Activated naive CD4-positive, alpha-beta T cell treated with anti-CD3 and anti-CD28 coated beads for 36 hours (primary cell): Measurements from ENCODE around the gene BPIFB2. TPM values are rescaled to one million over a fixed set of nuclear protein-coding genes. Genes with fewer than 3 reads are reported as not detected.

ENCODE experiments used
- CTCF ChIA-PET: fragments of 350-600 bp; sonication (Branson Sonifier 250); formaldehyde crosslinking; loops from one replicate; lab custom pipeline; 2021; ENCODE audit warnings: antibody characterized with exemption; lab: Charles Lee
- DNase-seq: peaks from one replicate; pipeline ENCODE4 v3.0.0-alpha.2; 2020
- H3K27ac Mint-ChIP-seq: one replicate; pipeline ENCODE4 v1.8.0; 2021; ENCODE audit warnings: mild to moderate bottlenecking, mixed read lengths
- H3K27me3 Mint-ChIP-seq: one replicate; pipeline ENCODE4 v1.8.0; 2021; ENCODE audit warnings: low read depth, mixed read lengths
- H3K36me3 Mint-ChIP-seq: one replicate; pipeline ENCODE4 v1.8.0; 2021; ENCODE audit warnings: low read depth, mixed read lengths
- H3K4me1 Mint-ChIP-seq: one replicate; pipeline ENCODE4 v1.8.0; 2021; ENCODE audit warnings: low read depth, mixed read lengths
- H3K4me3 Mint-ChIP-seq: one replicate; pipeline ENCODE4 v1.8.0; 2021; ENCODE audit warnings: mild to moderate bottlenecking, moderate library complexity, mixed read lengths
- H3K9me3 Mint-ChIP-seq: one replicate; pipeline ENCODE4 v1.8.0; 2021; ENCODE audit warnings: mixed read lengths
- intact Hi-C: fragments of 100-400 bp; cut with micrococcal nuclease; formaldehyde crosslinking; loops from one replicate; pipeline ENCODE4 v1.15.1; 2023
- total RNA-seq, 2 experiments: library from RNA; stranded (reverse); gene quantifications; one replicate each; pipeline ENCODE4 v1.2.3, GENCODE V29; 2021

BPIFB2 gene
- total RNA-seq, 2 experiments from 2014 or later, result not detected

DNA sequence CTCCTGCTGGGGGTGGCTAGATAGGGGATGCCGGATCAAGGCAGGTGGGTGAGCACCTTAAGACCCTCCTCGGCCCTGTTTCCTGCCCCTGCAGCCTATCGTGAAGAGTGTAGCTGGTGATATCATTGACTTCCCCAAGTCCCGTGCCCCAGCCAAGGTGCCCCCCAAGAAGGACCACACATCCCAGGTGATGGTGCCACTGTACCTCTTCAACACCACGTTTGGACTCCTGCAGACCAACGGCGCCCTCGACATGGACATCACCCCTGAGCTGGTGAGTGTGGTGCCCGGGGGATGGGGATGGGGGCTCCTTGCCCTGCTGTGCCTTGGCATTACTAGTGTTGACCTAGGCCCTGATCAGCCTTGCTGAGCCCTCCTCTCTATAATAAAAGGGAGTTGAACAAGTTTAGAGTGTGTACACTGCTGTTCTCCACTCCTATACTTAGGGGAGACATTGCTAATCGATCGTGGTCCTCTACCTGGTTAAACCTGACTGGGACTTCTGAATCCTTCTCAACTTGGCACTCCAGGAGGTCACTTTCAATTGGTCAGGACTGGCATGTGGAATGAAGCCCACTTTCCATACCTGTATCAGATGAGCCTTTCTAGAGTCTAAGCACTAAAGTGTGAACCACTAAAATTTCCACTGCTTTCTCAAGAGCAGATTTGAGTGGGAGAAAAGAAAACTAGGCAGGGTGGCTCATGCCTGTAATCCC, 57.2 kb downstream of the BPIFB2 start:
- no peaks in the 10 kb centered on the region for H3K36me3 Mint-ChIP-seq
- H3K4me1 Mint-ChIP-seq, result peaks cover 5% of the 10 kb centered on the region
- no peak overlapping the region for H3K4me3 Mint-ChIP-seq
- intact Hi-C loops, result no loop called here
- no peaks in the 10 kb centered on the region for H3K9me3 Mint-ChIP-seq
- H3K27ac Mint-ChIP-seq, result no peak overlapping the region
- no peak for DNase-seq
- CTCF ChIA-PET, result interaction anchor here (0.7 kb wide), 1 partner anchor 60 kb away, joined by 3 read pairs; the partner anchor contains the start of gene SUN5
- no peaks in the 10 kb centered on the region for H3K27me3 Mint-ChIP-seq

DNA sequence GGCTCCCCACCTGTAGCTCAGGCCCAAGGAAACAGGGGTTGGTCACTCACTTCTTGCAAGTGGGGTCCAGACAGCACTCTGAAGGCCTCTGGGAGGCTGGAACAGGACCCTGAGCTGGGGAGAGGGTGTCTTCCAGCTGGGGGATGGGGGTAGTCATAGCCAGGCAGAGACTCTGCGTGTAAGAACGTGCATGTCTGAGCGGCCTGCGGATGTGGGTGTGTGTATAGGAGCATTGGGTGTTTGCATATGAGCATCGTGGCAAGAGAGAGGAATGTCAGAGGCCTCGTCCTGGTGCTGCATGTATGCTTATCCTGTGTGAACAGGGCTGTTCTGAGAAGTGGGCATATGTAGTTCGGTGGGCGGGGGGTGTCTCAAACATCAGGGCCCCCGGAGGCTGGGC, 58.3 kb downstream of the BPIFB2 start:
- no peaks in the 10 kb centered on the region for H3K36me3 Mint-ChIP-seq
- no peak for DNase-seq
- CTCF ChIA-PET, result no interaction called here
- H3K27ac Mint-ChIP-seq, result no peak overlapping the region
- no peaks in the 10 kb centered on the region for H3K27me3 Mint-ChIP-seq
- intact Hi-C loops, result no loop called here
- H3K9me3 Mint-ChIP-seq, result no peaks in the 10 kb centered on the region
- peaks cover 5% of the 10 kb centered on the region for H3K4me1 Mint-ChIP-seq
- no peak overlapping the region for H3K4me3 Mint-ChIP-seq

DNA sequence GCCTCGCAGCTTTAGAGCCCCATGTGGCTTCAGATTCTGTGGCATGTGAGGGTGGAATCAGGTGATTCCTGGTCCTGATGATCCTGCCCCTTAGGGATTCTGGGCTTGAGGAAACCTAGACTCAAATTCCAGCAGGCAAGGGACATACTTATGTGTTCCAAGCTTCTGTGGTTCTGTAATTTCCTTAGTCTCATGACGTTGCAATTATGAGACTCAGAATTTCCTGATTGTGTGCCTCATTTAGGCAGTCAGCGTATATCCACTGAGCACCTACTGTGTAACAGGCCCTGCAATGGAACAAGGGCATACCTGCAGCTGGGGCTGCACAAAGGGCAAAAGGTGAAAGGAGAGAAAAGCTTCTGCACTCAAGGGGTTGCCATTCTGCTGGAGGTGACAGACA, 60.3 kb downstream of the BPIFB2 start:
- Mint-ChIP-seq H3K36me3 (no peaks in the 10 kb centered on the region), H3K4me1 (peaks cover 5% of the 10 kb centered on the region), H3K27ac (no peak overlapping the region), H3K27me3 (no peaks in the 10 kb centered on the region), H3K9me3 (no peaks in the 10 kb centered on the region), H3K4me3 (no peak overlapping the region)
- CTCF ChIA-PET, result no interaction called here
- no peak for DNase-seq
- intact Hi-C loops, result no loop called here

DNA sequence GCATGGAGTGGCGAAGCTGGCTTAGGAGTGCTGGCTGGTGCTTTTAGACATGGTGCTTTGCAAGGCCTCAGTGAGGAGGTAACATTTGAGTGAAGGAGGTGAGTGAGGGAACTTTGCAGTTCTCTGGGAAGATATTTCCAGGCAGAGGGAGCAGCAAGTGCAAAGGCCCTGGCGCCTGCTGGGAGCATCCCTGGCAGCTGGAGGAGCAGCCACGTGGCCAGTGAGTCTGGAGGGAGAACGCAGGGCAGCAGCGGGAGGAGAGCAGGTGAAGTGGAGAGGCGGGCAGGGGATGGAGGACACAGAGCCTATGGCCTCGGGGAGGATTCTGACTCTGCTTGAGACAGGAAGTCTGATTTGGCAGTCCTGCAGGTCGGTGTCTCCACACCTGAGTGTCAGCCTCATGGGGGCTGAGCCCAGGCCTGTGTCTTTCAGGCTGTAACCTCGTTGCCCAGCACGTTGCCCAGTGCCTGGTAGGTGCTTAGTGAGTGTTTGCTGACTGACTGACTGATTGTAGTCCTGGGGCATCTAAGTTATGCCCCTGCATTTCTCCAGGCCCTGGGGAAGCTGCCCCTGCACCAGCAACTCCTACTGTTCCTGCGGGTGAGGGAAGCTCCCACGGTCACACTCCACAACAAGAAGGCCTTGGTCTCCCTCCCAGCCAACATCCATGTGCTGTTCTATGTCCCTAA, 60.9 kb downstream of the BPIFB2 start:
- H3K9me3 Mint-ChIP-seq, result no peaks in the 10 kb centered on the region
- no peaks in the 10 kb centered on the region for H3K36me3 Mint-ChIP-seq
- no peaks in the 10 kb centered on the region for H3K27me3 Mint-ChIP-seq
- H3K27ac Mint-ChIP-seq, result no peak overlapping the region
- intact Hi-C loops, result no loop called here
- CTCF ChIA-PET, result no interaction called here
- H3K4me3 Mint-ChIP-seq, result no peak overlapping the region
- no peak for DNase-seq
- peaks cover 5% of the 10 kb centered on the region for H3K4me1 Mint-ChIP-seq

DNA sequence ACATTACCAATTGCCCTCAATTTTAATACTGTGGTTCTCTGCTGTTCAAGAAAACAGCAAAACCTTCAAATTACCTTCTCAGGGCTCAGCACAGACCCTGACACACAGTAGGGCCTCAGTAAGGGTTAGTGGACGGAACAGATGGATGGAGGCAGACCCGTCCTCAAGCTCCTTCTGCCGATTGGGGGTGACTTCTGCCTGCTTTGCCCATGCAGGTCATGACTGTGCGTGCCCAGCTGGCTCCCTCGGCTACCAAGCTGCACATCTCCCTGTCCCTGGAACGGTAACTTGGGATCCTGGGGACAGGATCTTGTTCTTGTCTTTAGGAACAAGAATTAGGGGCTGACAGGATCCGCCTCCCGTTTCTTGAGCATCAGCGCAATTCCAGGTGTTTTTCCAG, 62.2 kb downstream of the BPIFB2 start:
- intact Hi-C loops, result no loop called here
- DNase-seq, result no peak
- H3K36me3 Mint-ChIP-seq, result no peaks in the 10 kb centered on the region
- no peak overlapping the region for H3K4me3 Mint-ChIP-seq
- H3K4me1 Mint-ChIP-seq, result peaks cover 5% of the 10 kb centered on the region
- no peaks in the 10 kb centered on the region for H3K9me3 Mint-ChIP-seq
- no peak overlapping the region for H3K27ac Mint-ChIP-seq
- H3K27me3 Mint-ChIP-seq, result no peaks in the 10 kb centered on the region
- CTCF ChIA-PET, result no interaction called here

DNA sequence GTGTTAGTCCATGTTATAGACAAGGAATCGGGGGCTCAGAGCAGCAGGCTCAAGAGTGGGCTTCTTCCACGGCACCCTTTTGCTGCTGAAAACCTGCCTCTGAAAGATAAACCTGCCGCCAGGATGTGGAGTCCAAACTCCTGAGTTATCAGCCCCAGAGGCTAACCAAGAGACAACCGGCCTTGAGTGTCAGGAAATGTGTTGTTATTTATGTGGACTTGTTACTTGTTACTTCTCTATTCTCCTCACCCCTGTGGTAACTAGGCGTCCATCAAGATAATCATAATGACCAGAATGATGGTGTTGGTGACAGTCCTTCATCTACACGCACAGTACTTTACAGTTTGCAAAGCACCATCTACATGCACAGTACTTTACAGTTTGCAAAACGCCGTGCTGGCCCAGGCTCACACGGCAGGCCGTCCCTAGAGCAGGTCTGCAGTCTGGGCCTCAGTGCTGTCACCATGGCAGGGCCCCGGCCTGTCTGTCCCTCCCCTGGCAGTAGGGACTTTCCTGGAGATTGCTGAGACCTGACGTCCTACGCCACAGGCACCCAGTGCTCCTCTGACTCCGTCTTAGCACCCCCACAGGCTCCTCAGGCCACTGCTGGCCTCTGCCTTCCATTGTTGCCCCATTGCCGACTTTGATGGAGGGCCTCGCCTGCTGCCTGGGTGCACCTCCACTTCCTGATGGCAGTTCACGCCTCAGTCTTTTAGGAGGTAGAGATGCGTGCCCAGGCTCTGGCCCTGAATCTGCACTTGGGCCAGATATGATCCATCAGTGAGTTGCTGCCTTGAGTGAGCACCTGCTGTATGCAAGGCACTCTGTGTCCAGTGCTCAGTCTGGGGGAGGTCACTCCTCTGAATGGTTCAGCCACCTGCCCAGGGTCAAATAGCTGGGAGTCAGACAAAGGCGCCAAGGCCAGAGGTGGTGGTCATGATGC, 62.9 kb downstream of the BPIFB2 start:
- Mint-ChIP-seq H3K4me1 (peaks cover 5% of the 10 kb centered on the region), H3K36me3 (no peaks in the 10 kb centered on the region), H3K27ac (no peak overlapping the region), H3K27me3 (no peaks in the 10 kb centered on the region), H3K9me3 (no peaks in the 10 kb centered on the region), H3K4me3 (no peak overlapping the region)
- intact Hi-C loops, result no loop called here
- DNase-seq, result no peak
- CTCF ChIA-PET, result no interaction called here

DNA sequence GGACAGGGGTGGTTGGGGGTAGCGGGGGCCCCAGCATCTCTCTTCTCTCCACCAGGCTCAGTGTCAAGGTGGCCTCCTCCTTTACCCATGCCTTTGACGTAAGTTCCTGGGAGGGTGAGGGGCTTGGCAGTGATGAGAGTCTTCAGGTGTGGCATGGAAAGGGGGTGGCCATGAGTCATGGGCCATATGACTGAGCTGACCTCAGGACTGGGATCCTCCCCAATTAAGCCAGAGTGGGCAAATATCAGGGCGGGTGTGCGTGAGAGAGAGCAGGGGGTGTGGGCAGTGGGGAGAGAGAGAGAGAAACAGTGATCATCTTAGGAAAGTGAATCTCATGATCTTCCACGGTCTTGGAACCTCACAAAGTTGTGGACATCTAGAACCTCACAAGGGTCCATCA, 63.7 kb downstream of the BPIFB2 start:
- Mint-ChIP-seq H3K36me3 (no peaks in the 10 kb centered on the region), H3K27me3 (no peaks in the 10 kb centered on the region), H3K9me3 (no peaks in the 10 kb centered on the region), H3K4me3 (no peak overlapping the region), H3K4me1 (peaks cover 5% of the 10 kb centered on the region), H3K27ac (no peak overlapping the region)
- CTCF ChIA-PET, result no interaction called here
- intact Hi-C loops, result no loop called here
- no peak for DNase-seq

DNA sequence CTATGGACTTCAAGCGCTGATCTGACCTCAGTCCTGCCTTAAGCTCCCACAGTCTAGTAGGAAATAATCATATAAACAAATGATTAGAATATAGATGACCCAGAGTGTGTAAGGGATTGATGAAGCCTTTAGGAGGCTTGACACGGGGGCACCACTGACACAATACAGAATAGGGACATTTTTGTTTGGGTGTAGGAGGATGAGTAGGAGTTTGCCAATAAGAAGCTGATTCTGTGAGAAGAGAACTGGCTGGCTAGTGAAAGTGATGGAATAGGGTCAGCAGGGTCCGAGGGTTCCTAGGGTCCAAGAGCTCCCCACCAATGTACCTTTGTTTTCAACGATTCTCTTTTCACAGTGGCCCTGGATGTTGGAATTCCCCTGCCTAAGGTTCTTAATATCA, 64.9 kb downstream of the BPIFB2 start:
- CTCF ChIA-PET, result no interaction called here
- DNase-seq, result no peak

DNA sequence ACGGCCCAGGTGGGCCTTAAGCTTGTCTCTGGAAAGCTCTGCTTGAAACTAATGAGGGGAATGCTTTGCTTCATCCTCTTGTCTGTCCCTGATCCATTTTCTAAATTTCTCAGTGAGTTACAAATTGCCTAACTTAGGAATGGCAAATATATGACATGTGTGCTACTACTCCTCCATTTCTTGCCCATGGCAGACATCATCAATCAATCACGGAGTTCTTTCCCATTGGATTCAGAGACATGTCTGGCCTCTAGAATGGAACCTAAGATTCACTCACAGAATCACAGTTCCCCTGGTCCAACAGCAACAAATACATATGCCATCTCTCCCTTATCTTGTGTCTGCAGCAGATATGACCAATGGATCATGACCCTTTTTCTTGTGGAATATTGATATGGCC, 65.3 kb downstream of the BPIFB2 start:
- no peak overlapping the region for H3K4me3 Mint-ChIP-seq
- CTCF ChIA-PET, result no interaction called here
- H3K9me3 Mint-ChIP-seq, result no peaks in the 10 kb centered on the region
- intact Hi-C loops, result no loop called here
- H3K27ac Mint-ChIP-seq, result no peak overlapping the region
- H3K4me1 Mint-ChIP-seq, result peaks cover 5% of the 10 kb centered on the region
- DNase-seq, result no peak
- no peaks in the 10 kb centered on the region for H3K36me3 Mint-ChIP-seq
- no peaks in the 10 kb centered on the region for H3K27me3 Mint-ChIP-seq

More for the DNA sequence above, 64.9 kb downstream of the BPIFB2 start:
- H3K36me3 Mint-ChIP-seq, result no peaks in the 10 kb centered on the region
- H3K27ac Mint-ChIP-seq, result no peak overlapping the region
- peaks cover 5% of the 10 kb centered on the region for H3K4me1 Mint-ChIP-seq
- H3K9me3 Mint-ChIP-seq, result no peaks in the 10 kb centered on the region
- no peaks in the 10 kb centered on the region for H3K27me3 Mint-ChIP-seq
- intact Hi-C loops, result no loop called here
- H3K4me3 Mint-ChIP-seq, result no peak overlapping the region

Other genes starting within 250 kb of the BPIFB2 start
- gene DNMT3B, start 245.3 kb upstream of the BPIFB2 start, total RNA-seq, result 1 to 10 TPM; 2.0 to 2.2 TPM
- 100 to 1,000 TPM; 119 to 127 TPM for gene MAPRE1, start 187.8 kb upstream of the BPIFB2 start, total RNA-seq
- gene EFCAB8, start 148.8 kb upstream of the BPIFB2 start, total RNA-seq, result under 1 TPM; 0.45 to 0.57 TPM
- not detected for gene SUN5, start 3.3 kb upstream of the BPIFB2 start, total RNA-seq
- not detected for gene BPIFB6, start 23.9 kb downstream of the BPIFB2 start, total RNA-seq
- not detected for gene BPIFB3, start 46.2 kb downstream of the BPIFB2 start, total RNA-seq
- gene BPIFB4, start 71.9 kb downstream of the BPIFB2 start, total RNA-seq, result not detected
- gene BPIFA2, start 160.5 kb downstream of the BPIFB2 start, total RNA-seq, result not detected
- gene BPIFA3, start 209.6 kb downstream of the BPIFB2 start, total RNA-seq, result not detected
- gene BPIFA1, start 228.3 kb downstream of the BPIFB2 start, total RNA-seq, result not detected